MCF 10A (cell line): ENCODE measurements around the gene LIPA. TPM values are rescaled to one million over a fixed set of nuclear protein-coding genes. Genes with fewer than 3 reads are reported as not detected.

Experiments used
- BruUV-seq: library from RNA; stranded (reverse); fragments of 400-500 nt; replicated peaks from 2 replicates; lab custom pipeline; 2021; lab: Mats Ljungman, UMichigan
- CTCF ChIA-PET: fragments of 300-600 bp; sonication (Branson Sonifier 250); formaldehyde crosslinking; extraction: SDS; loops from one replicate; lab custom pipeline; 2021; ENCODE audit warnings: antibody characterized with exemption, inconsistent platforms; lab: Yijun Ruan, JAX
- POLR2A ChIA-PET: fragments of 300-600, 350-650 bp; sonication (Branson Sonifier 250); formaldehyde crosslinking; extraction: SDS; loops from one replicate; lab custom pipeline; 2020; ENCODE audit warnings: antibody characterized with exemption, inconsistent platforms; lab: Yijun Ruan, JAX
- DNase-seq: peaks from one replicate; pipeline ENCODE4 v3.0.0-alpha.2; 2018; ENCODE audit not compliant: unreplicated experiment
- H3K27ac Mint-ChIP-seq: one replicate; pipeline ENCODE4 v1.8.0; 2022; ENCODE audit warnings: mild to moderate bottlenecking, low read depth, mixed read lengths; ENCODE audit not compliant: unreplicated experiment
- H3K27me3 Mint-ChIP-seq: one replicate; pipeline ENCODE4 v1.8.0; 2022; ENCODE audit warnings: mixed read lengths; ENCODE audit not compliant: insufficient read depth, unreplicated experiment
- H3K36me3 Mint-ChIP-seq: one replicate; pipeline ENCODE4 v1.8.0; 2022; ENCODE audit warnings: mild to moderate bottlenecking, moderate library complexity, mixed read lengths; ENCODE audit not compliant: insufficient read depth, unreplicated experiment
- H3K4me1 Mint-ChIP-seq: one replicate; pipeline ENCODE4 v1.8.0; 2022; ENCODE audit warnings: mixed read lengths; ENCODE audit not compliant: insufficient read depth, unreplicated experiment
- H3K4me3 Mint-ChIP-seq: one replicate; pipeline ENCODE4 v1.8.0; 2022; ENCODE audit warnings: mild to moderate bottlenecking, moderate library complexity, mixed read lengths; ENCODE audit not compliant: unreplicated experiment
- H3K9me3 Mint-ChIP-seq: one replicate; pipeline ENCODE4 v1.8.0; 2022; ENCODE audit warnings: mixed read lengths; ENCODE audit not compliant: unreplicated experiment
- intact Hi-C: fragments of 100-400 bp; cut with micrococcal nuclease; formaldehyde crosslinking; loops from 2 replicates; pipeline ENCODE4 v1.14.1; 2022
- total RNA-seq: library from RNA; stranded (reverse); gene quantifications from 2 replicates; pipeline ENCODE4 v1.2.3, GENCODE V29; 2022
- TF ChIP-seq, protein P1 (sequence below): fragments of 200-600 bp; IDR thresholded peaks from one replicate; pipeline ENCODE4 v1.8.0; 2022; ENCODE audit warnings: antibody characterized with exemption, mild to moderate bottlenecking; ENCODE audit not compliant: unreplicated experiment

LIPA gene
- total RNA-seq, 1 experiment from 2014 or later = 22.3 TPM

DNA sequence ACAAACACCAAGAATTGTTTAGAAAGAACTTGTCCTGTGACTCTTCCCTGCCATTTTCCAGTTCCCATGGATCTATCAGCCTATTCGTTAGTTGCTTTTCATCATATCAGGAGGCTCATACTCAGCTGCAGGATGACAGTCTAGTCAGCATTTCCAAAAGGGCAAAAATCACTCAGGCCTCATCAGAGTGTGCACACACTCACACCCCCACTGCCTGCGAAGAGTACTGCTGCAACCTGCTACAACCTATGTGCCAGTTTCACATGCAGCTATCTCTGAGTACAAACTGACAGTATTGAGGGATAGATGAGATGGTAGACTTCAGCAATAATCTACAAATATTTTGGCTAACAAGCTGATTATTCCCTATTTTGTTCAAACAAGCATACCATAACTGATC is 68.7 kb downstream of the LIPA start:
- POLR2A ChIA-PET = interaction anchor here (3.0 kb wide), 1 partner anchor 19 kb away, joined by 11 read pairs; no protein-coding TSS in a partner anchor
- Mint-ChIP-seq H3K4me3 (no peak overlapping the region), H3K27me3 (no peaks in the 10 kb centered on the region), H3K36me3 (no peaks in the 10 kb centered on the region), H3K4me1 (no peaks in the 10 kb centered on the region), H3K27ac (no peak overlapping the region), H3K9me3 (no peaks in the 10 kb centered on the region)
- BruUV-seq = no TSS peak
- no peak for DNase-seq
- CTCF ChIA-PET = no interaction called here
- intact Hi-C loops = no loop called here
- TF ChIP-seq, protein P1, sequence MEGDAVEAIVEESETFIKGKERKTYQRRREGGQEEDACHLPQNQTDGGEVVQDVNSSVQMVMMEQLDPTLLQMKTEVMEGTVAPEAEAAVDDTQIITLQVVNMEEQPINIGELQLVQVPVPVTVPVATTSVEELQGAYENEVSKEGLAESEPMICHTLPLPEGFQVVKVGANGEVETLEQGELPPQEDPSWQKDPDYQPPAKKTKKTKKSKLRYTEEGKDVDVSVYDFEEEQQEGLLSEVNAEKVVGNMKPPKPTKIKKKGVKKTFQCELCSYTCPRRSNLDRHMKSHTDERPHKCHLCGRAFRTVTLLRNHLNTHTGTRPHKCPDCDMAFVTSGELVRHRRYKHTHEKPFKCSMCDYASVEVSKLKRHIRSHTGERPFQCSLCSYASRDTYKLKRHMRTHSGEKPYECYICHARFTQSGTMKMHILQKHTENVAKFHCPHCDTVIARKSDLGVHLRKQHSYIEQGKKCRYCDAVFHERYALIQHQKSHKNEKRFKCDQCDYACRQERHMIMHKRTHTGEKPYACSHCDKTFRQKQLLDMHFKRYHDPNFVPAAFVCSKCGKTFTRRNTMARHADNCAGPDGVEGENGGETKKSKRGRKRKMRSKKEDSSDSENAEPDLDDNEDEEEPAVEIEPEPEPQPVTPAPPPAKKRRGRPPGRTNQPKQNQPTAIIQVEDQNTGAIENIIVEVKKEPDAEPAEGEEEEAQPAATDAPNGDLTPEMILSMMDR = no peak

DNA sequence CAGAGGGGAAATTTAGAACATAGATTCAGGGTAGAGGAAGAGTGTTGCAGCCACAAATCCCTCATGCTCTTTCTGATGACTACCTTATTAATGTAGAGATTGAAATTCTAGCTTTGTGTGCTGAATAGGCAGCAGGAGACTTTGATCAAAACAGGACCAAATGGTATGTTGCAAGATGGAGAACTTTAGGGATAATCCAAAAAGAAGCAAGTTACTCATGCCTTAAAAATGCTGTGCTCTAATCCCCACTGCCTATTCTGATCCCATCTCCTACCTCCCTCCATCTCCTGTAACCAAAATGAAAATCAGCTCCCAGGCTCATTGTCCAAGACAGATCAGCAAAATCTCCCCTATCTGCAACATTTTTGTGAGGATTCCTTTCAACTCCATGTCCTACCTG is 75.8 kb downstream of the LIPA start:
- H3K36me3 Mint-ChIP-seq = no peaks in the 10 kb centered on the region
- intact Hi-C loops = no loop called here
- H3K4me3 Mint-ChIP-seq = no peak overlapping the region
- H3K4me1 Mint-ChIP-seq = peaks cover 17% of the 10 kb centered on the region
- POLR2A ChIA-PET = interaction anchor here (1.1 kb wide), 1 partner anchor 14 kb away, joined by 3 read pairs; no protein-coding TSS in a partner anchor
- TF ChIP-seq, protein P1 = no peak
- BruUV-seq = no TSS peak
- DNase-seq = no peak
- H3K27me3 Mint-ChIP-seq = no peaks in the 10 kb centered on the region
- no peaks in the 10 kb centered on the region for H3K9me3 Mint-ChIP-seq
- CTCF ChIA-PET = no interaction called here
- H3K27ac Mint-ChIP-seq = no peak overlapping the region

DNA sequence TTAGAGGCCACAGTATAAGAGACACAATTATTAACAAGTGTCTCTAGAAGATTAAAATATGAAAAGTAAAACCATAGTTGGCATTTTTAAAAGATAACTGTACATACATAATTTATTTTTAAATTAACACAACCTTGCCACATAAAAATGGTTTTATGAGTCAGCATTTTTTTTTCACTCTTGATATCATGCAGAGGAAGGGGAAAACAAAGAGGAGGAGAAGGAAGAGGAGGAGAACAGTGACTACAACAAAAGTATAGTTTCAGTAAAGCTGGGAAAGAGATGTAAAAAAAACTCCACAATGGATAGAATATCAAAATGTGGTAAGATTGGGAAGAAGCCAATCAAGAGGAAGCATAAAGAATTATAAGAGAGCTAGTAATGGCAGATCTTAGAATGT is 78.5 kb downstream of the LIPA start:
- H3K27me3 Mint-ChIP-seq = no peaks in the 10 kb centered on the region
- H3K36me3 Mint-ChIP-seq = no peaks in the 10 kb centered on the region
- no peak overlapping the region for H3K27ac Mint-ChIP-seq
- POLR2A ChIA-PET = interaction anchor here (0.7 to 2.1 kb wide), 4 partner anchors 34 to 325 kb away, joined by 3 to 7 read pairs (median 3); partner anchors contain the start of gene CH25H
- no TSS peak for BruUV-seq
- intact Hi-C loops = no loop called here
- H3K4me3 Mint-ChIP-seq = no peak overlapping the region
- H3K9me3 Mint-ChIP-seq = no peaks in the 10 kb centered on the region
- CTCF ChIA-PET = interaction anchor here (0.6 to 0.9 kb wide), 2 partner anchors 143 to 156 kb away, joined by 3 to 5 read pairs; no protein-coding TSS in a partner anchor
- DNase-seq = no peak
- TF ChIP-seq, protein P1 = no peak
- H3K4me1 Mint-ChIP-seq = peaks cover 17% of the 10 kb centered on the region

DNA sequence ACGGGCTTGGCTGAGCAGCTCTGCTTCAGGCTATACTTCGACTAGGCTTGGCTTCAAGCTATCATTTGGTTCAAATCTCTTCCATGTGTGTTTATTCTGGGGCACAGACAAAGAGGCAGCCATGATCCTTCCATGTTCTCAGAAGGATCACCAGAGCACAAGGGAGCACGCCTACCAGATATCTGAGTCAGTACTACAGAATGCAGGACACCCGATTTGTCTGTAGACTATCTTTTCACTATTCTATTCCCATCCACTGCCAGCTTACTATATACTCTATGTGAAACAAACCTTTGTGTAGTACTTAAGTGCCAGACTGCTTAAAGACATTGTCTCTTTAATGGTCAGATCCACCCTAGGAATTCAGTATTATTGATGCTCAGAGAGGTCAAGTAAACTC is 79.6 kb downstream of the LIPA start:
- Mint-ChIP-seq H3K36me3 (no peaks in the 10 kb centered on the region), H3K4me1 (peaks cover 17% of the 10 kb centered on the region), H3K4me3 (no peak overlapping the region), H3K27ac (no peak overlapping the region), H3K27me3 (no peaks in the 10 kb centered on the region), H3K9me3 (no peaks in the 10 kb centered on the region)
- BruUV-seq = no TSS peak
- TF ChIP-seq, protein P1 = no peak
- CTCF ChIA-PET = interaction anchor here (0.6 kb wide), 1 partner anchor 20 kb away, joined by 3 read pairs; no protein-coding TSS in a partner anchor
- intact Hi-C loops = no loop called here
- POLR2A ChIA-PET = interaction anchor here (0.6 to 2.1 kb wide), 6 partner anchors 12 to 182 kb away, joined by 3 to 7 read pairs (median 3); partner anchors contain the start of genes CH25H and FAS
- DNase-seq = no peak
